GM18870 (cell line): ENCODE results near the gene VPS36.
"Not testable (repeated sequence)": the region's sequence is repeated elsewhere in the genome, so short reads cannot be mapped to it uniquely, and the experiment has no call there.

Source experiments
- ATAC-seq: cut with Tn5 transposase; IDR thresholded peaks from one replicate; pipeline ENCODE4 v1.9.1; 2021; ENCODE audit warnings: moderate library complexity; ENCODE audit not compliant: unreplicated experiment

The VPS36 gene

GRCh38 chr13:52450012-52450792, at the start of gene VPS36:
TSS of gene VPS36 (minus strand) at chr13:52450634. CDS start at chr13:52450594, 40 bp downstream.
- peak; percentile 45 for ATAC-seq

GRCh38 chr13:52497979-52498378, 47.5 kb upstream of the VPS36 start:
- ATAC-seq = peak; percentile 60

GRCh38 chr13:52494241-52494640, 43.8 kb upstream of the VPS36 start:
- ATAC-seq = not testable (repeated sequence)

DNA sequence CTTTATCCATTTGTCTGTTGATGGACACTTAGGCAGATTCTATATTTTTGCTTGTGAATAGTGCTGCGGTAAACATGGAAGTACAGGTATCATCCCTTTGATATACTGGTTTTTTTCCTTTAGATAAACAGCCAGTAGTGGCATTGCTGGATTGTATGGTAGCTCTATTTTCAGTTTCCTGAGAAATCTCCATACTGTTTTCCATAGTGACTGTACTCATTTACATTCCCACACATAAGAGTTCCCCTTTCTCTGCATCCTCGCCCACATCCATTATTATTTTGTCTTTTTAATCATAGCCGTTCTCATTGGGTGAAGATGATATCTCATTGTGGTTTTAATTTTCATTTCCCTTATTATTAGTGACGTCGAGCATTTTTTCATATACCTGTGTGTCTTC, 40.6 kb upstream of the VPS36 start:
- not testable (repeated sequence) for ATAC-seq

GRCh38 chr13:52488763-52489162, 38.3 kb upstream of the VPS36 start:
- not testable (repeated sequence) for ATAC-seq

GRCh38 chr13:52487078-52487477, 36.6 kb upstream of the VPS36 start:
- ATAC-seq = not testable (repeated sequence)

GRCh38 chr13:52480677-52481428, 30.4 kb upstream of the VPS36 start:
- not testable (repeated sequence) for ATAC-seq

DNA sequence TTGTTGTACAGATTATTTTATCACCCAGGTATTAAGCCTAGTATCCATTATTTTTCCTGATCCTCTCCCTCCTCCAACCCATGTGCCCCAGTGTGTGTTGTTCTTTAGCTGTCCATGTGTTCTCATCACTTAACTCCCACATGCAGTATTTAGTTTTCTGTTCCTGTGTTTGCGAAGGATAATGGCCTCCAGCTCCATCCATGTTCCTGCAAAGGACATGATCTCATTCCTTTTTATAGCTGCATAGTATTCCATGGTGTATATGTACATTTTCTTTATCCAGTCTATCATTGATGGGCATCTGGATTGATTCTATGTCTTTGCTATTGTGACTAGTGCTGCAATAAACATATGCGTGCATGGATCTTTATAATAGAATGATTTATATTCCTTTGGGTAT, 18.1 kb upstream of the VPS36 start:
- not testable (repeated sequence) for ATAC-seq

GRCh38 chr13:52463526-52463925, 13.1 kb upstream of the VPS36 start:
- ATAC-seq = no peak

DNA sequence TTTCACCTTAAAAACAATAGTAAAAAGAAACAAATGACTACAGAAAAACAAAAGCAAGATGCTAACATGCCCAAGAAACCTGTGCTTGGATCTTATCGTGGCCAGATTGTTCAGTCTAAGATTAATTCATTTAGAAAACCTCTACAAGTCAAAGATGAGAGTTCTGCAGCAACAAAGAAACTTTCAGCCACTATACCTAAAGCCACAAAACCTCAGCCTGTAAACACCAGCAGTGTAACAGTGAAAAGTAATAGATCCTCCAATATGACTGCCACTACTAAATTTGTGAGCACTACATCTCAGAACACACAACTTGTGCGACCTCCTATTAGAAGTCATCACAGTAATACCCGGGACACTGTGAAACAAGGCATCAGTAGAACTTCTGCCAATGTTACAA, 10.8 kb upstream of the VPS36 start:
- no peak for ATAC-seq

DNA sequence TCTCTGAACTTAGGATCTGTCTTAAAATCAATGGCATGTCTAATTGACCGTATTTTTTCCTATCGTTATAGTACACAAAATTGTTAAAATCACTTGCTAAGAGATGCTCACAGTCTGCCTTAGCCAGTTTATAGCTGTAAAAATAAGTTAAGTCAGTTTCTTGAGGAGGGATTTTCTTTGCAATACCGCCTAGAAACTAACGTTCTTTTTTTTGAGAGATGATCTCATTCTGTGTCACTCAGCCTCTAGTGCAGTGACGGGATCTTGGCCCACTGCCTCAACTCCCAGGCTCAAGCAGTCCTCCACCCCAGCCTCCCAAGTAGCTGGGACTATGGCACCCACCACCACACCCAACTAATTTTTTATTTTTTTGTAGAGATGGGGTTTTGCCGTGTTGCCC, 9.2 kb upstream of the VPS36 start:
- no peak for ATAC-seq

DNA sequence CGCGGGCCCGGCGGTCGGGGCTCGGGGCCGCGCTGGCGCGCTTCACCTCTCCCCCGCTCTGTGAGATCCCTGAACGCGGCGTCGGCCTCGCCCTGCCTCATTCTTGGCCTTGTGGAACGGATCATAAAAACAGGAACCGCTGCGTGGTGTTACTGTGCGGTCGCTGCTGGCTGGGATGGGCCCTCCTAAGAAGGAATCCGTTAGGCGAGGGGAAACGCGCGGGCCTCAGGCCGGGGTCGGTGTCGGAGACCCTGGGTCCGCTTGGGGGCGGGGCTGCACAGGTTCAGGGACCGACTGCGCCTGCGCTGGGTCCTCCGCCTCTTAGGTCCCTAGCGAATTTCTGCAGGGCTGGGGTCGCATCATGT, 5.2 kb upstream of the VPS36 start:
- peak; percentile 18 for ATAC-seq

- peak; percentile 69 for ATAC-seq
Observed at GRCh38 chr13:52454820-52455676, 4.6 kb upstream of the VPS36 start, which contains the start of gene CKAP2. TSS of gene CKAP2 (plus strand) at chr13:52455478. CDS start at chr13:52455557, 79 bp downstream.

- ATAC-seq = peak; percentile 33
Observed at GRCh38 chr13:52454459-52454819, 4.0 kb upstream of the VPS36 start.

DNA sequence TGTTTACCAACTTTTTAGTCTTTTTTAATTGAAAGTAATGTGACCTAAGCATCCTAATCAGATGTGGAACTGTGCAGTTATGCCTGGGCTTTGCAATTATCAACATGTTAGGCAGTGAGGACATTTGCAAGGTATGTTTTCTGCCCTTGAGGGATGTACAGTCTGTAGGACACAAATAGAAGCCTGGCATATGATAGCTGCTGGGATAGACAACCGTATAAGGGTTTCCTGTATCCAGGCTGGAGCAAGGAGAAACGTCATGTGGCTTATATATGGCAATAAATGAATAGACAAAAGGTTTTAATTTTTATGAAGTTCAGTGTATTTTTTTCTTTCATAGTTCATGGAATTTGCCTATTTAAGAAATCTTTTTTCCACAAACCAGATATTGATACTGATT, 2.0 kb upstream of the VPS36 start:
- no peak for ATAC-seq

- no peak for ATAC-seq
Observed at GRCh38 chr13:52451135-52451804, 836 bp upstream of the VPS36 start.

- ATAC-seq = no peak
Observed at GRCh38 chr13:52450793-52451116, 321 bp upstream of the VPS36 start.

GRCh38 chr13:52449331-52450011, 963 bp downstream of the VPS36 start:
- peak; percentile 7 for ATAC-seq

GRCh38 chr13:52447815-52448552, 2.5 kb downstream of the VPS36 start:
- no peak for ATAC-seq

- ATAC-seq = no peak
Observed at GRCh38 chr13:52447354-52447753, 3.1 kb downstream of the VPS36 start.
